ENCODE data around the gene ABR.
"Not testable (repeated sequence)": the region's sequence is repeated elsewhere in the genome, so short reads cannot be mapped to it uniquely, and the experiment has no call there.

The ABR gene

DNA sequence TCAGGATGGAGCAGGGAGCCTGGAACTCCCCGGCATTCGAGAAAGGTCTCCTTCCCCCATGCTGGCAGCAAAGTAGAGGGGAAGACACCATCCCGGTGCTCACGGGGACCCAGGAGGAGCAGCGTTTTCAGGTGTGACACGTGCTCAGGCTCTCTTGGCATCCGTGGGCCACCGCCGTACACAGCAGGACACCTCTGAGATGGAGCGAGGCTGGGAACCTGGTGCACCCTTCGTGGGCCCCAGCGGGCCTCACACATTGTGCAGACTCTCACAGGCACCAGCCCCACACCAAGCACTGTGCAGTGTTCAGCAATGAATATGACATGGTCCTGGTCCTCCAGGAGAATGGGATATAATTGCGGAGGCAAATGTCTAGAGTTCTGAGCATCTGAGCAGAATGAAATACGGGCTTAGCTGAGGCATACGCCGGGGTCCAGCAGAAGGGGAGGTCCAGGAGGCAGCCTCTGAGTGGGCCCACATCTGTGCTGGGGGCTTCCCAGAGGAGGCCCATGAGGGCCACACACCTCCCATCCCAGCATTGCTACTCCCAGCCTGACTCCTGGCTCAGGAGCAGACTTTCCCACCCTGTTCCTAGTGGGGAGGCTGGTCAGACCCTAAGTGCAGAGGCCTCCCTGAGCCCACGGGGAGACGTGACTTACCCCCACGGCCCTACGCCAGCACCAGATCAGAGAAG, 72.6 kb downstream of the ABR start:
- no peak for TF ChIP-seq ZFX (IDR thresholded peaks at IDR 0.05; ENCODE audit: borderline replicate concordance)
- TF ChIP-seq, protein P1, sequence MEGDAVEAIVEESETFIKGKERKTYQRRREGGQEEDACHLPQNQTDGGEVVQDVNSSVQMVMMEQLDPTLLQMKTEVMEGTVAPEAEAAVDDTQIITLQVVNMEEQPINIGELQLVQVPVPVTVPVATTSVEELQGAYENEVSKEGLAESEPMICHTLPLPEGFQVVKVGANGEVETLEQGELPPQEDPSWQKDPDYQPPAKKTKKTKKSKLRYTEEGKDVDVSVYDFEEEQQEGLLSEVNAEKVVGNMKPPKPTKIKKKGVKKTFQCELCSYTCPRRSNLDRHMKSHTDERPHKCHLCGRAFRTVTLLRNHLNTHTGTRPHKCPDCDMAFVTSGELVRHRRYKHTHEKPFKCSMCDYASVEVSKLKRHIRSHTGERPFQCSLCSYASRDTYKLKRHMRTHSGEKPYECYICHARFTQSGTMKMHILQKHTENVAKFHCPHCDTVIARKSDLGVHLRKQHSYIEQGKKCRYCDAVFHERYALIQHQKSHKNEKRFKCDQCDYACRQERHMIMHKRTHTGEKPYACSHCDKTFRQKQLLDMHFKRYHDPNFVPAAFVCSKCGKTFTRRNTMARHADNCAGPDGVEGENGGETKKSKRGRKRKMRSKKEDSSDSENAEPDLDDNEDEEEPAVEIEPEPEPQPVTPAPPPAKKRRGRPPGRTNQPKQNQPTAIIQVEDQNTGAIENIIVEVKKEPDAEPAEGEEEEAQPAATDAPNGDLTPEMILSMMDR (IDR thresholded peaks at IDR 0.05), result no peak
- H3K27ac ChIP-seq, result no peak overlapping the region

GRCh38 chr17:1104222-1104621, 75.6 kb downstream of the ABR start:
- no peak for TF ChIP-seq ZFX (IDR thresholded peaks at IDR 0.05; ENCODE audit: borderline replicate concordance)
- TF ChIP-seq, protein P1 (IDR thresholded peaks at IDR 0.05), result no peak
- H3K27ac ChIP-seq, result no peak overlapping the region

DNA sequence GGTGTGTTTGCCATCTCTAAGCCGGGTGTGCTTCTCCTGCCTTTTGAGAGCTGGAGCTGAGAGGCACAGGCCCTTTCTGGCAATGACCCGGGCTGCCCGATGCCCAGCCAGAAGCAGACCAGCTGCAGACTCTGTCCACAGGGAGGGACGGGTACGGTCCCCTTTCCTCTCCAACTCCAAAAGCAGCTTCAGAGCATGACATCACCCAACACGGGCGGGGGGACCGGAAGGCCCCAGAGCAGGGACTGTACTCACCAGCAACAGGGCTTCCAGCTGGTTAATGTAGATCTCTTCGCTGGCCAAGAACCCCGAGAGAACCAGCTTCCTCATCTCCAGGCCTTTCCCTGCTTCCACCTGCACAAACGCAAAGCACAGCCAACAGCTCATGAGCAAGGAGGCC, 79.4 kb downstream of the ABR start:
- no peak overlapping the region for H3K27ac ChIP-seq
- TF ChIP-seq, protein P1 (IDR thresholded peaks at IDR 0.05), result no peak
- no peak for TF ChIP-seq ZFX (IDR thresholded peaks at IDR 0.05; ENCODE audit: borderline replicate concordance)

- no peak for TF ChIP-seq ZFX (IDR thresholded peaks at IDR 0.05; ENCODE audit: borderline replicate concordance)
- TF ChIP-seq, protein P1 (IDR thresholded peaks at IDR 0.05), result no peak
- H3K27ac ChIP-seq, result no peak overlapping the region
These were observed 80.5 kb downstream of the ABR start for GRCh38 chr17:1099242-1099641.

- H3K27ac ChIP-seq, result not testable (repeated sequence)
These were observed 81.6 kb downstream of the ABR start for GRCh38 chr17:1097972-1098744.

GRCh38 chr17:1096215-1096614, 83.6 kb downstream of the ABR start:
- H3K27ac ChIP-seq, result no peak overlapping the region
- TF ChIP-seq ZFX (IDR thresholded peaks at IDR 0.05; ENCODE audit: borderline replicate concordance), result no peak
- TF ChIP-seq, protein P1 (IDR thresholded peaks at IDR 0.05), result no peak

DNA sequence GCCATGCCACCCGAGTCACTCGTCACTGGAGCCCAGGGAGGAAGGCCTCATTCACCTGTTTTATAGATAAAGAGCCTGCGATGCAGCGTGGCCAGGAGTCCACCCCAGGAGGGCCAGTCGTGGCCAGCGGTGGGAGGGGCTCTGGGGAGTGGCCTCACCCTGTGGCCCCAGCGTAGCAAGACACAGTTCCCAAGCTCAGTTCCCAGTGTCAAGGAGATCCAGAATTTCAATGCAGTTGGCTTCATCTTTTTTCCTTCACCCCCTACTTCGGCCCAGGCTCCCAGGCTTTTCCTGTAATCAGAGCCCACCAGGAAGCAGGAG, 84.0 kb downstream of the ABR start:
- TF ChIP-seq ZFX (IDR thresholded peaks at IDR 0.05; ENCODE audit: borderline replicate concordance), result no peak
- TF ChIP-seq, protein P1 (IDR thresholded peaks at IDR 0.05), result no peak
- no peak overlapping the region for H3K27ac ChIP-seq

All from 22Rv1 (cell line).